Keratinocyte (primary cell): Measurements from ENCODE around the gene TEX12.

ENCODE experiments used
- EZH2 ChIP-seq: IDR thresholded peaks from one replicate; pipeline ENCODE4 v1.6.1; 2012; ENCODE audit warnings: inconsistent platforms, mild to moderate bottlenecking, low read length, moderate library complexity
- TF ChIP-seq, protein P1 (sequence below), 3 experiments: IDR thresholded peaks in 1 of 3; conservative IDR thresholded peaks in 1 of 3; optimal IDR thresholded peaks in 1 of 3; 2 replicates in 2 of 3; 3 replicates in 1 of 3; pipeline versions ENCODE3 to v1.5.1; 2011; ENCODE audit warnings: low read length in 3 of 3, mild to moderate bottlenecking in 3 of 3, moderate library complexity in 2 of 3, control low read depth in 1 of 3, inconsistent platforms in 1 of 3; ENCODE audit not compliant: insufficient read depth in 2 of 3; ENCODE audit errors: extremely low read depth in 1 of 3

DNA sequence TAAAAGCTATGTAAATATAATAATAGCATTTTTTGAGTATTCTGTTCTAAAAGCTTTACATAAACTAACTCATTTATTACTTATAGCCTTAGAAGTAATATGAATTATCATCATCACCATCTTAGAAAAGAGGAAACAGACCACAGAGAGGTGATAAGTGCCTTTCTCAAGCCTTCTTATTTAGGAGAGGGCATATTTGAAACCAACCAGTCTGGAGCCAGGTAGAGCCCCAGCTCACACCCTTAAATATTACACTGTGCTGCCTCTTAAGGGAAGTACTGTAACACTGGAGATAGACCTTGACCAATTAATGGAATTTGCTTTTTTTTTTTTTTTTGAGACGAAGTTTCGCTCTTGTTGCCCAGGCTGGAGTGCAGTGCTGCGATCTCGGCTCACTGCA lies 10.4 kb downstream of the TEX12 start:
- TF ChIP-seq, protein P1, sequence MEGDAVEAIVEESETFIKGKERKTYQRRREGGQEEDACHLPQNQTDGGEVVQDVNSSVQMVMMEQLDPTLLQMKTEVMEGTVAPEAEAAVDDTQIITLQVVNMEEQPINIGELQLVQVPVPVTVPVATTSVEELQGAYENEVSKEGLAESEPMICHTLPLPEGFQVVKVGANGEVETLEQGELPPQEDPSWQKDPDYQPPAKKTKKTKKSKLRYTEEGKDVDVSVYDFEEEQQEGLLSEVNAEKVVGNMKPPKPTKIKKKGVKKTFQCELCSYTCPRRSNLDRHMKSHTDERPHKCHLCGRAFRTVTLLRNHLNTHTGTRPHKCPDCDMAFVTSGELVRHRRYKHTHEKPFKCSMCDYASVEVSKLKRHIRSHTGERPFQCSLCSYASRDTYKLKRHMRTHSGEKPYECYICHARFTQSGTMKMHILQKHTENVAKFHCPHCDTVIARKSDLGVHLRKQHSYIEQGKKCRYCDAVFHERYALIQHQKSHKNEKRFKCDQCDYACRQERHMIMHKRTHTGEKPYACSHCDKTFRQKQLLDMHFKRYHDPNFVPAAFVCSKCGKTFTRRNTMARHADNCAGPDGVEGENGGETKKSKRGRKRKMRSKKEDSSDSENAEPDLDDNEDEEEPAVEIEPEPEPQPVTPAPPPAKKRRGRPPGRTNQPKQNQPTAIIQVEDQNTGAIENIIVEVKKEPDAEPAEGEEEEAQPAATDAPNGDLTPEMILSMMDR (optimal IDR thresholded peaks at IDR 0.05 in 1 of 3, IDR thresholded peaks at IDR 0.05 in 1 of 3, conservative IDR thresholded peaks at IDR 0.05 in 1 of 3; ENCODE audit: extremely low read depth in 1 of 3, insufficient read depth in 2 of 3, low read length in 3 of 3), result no peak
- TF ChIP-seq EZH2, result no peak
